Sigmoid colon (tissue), 7 donors: ENCODE data around the gene CD28. TPM values are rescaled to one million over a fixed set of nuclear protein-coding genes. Genes with fewer than 3 reads are reported as not detected.

Experiments
- DNase-seq: peaks from one replicate; pipeline ENCODE4 v3.0.0-alpha.2; 2019
- H3K27ac ChIP-seq, 4 donors: fragments of 200-600 bp; sonication (generic); one replicate each; pipeline ENCODE4 v1.5.1; 2016 to 2019; ENCODE audit warnings: mild to moderate bottlenecking in 1 of 4
- H3K27me3 ChIP-seq, 3 donors: fragments of 200-600 bp; sonication (generic); one replicate each; pipeline ENCODE4 v1.5.1; 2019; ENCODE audit warnings: mild to moderate bottlenecking in 1 of 3
- H3K36me3 ChIP-seq, 4 donors: fragments of 200-600 bp; sonication (generic); one replicate each; pipeline ENCODE4 v1.5.1; 2016 to 2019
- H3K4me1 ChIP-seq, 4 donors: fragments of 200-600 bp; sonication (generic); one replicate each; pipeline ENCODE4 v1.5.1; 2017 to 2019
- H3K4me3 ChIP-seq, 4 donors: fragments of 200-600 bp; sonication (generic); one replicate each; pipeline ENCODE4 v1.5.1; 2017 to 2019; ENCODE audit warnings: mild to moderate bottlenecking in 2 of 4, moderate library complexity in 1 of 4
- H3K9me3 ChIP-seq, 4 donors: fragments of 200-600 bp in 3 of 4; sonication (generic) in 3 of 4; one replicate each; pipeline versions ENCODE4 v1.5.1 to v1.6.1; 2013 to 2019
- CTCF ChIP-seq, 4 experiments: fragments of 450-650 bp in 3 of 4; fragments of 200-600 bp in 1 of 4; IDR thresholded peaks; one replicate each; pipeline ENCODE4 v1.5.1; 2016 to 2019; ENCODE audit warnings: antibody characterized with exemption in 4 of 4, mild to moderate bottlenecking in 3 of 4, moderate library complexity in 2 of 4
- EP300 ChIP-seq, 4 donors: sonication (generic); formaldehyde crosslinking; IDR thresholded peaks; one replicate each; pipeline ENCODE4 v1.6.1; 2017; ENCODE audit warnings: antibody characterized with exemption in 4 of 4
- POLR2A ChIP-seq, 2 donors: fragments of 450-650 bp; IDR thresholded peaks; one replicate each; pipeline ENCODE4 v1.6.1; 2016; ENCODE audit warnings: antibody characterized with exemption in 2 of 2, mild to moderate bottlenecking in 2 of 2, moderate library complexity in 2 of 2
- POLR2AphosphoS5 ChIP-seq, 4 donors: sonication (generic); formaldehyde crosslinking; IDR thresholded peaks; one replicate each; pipeline ENCODE4 v1.6.1; 2017; ENCODE audit warnings: antibody characterized with exemption in 4 of 4
- WGBS, 2 donors: extraction: QIAGEN DNeasy Blood & Tissue Kit; methylation state at CpG; one replicate each; pipeline ENCODE4 v1.1.7; 2013; 5-methylcytosine and 5-hydroxymethylcytosine counted together
- intact Hi-C: fragments of 100-400 bp; cut with DNase I; formaldehyde crosslinking; loops from one replicate; pipeline ENCODE4 v1.15.1; 2023
- polyA plus RNA-seq, 3 donors: library from polyadenylated mRNA; stranded (reverse); fragments of 200-250 nt; gene quantifications; one replicate each; pipeline ENCODE4 v1.2.3, GENCODE V29; 2013
- total RNA-seq, 4 donors: library from RNA; depleted of rRNA; stranded (reverse); fragments of >200 nt; gene quantifications; one replicate each; pipeline ENCODE4 v1.1.0, GENCODE V29; 2016
- donor health status: healthy with polysubstance abuse.
- donor health status: Bipolar disorder and iron deficiency.
- donor health status: healthy.

Gene CD28
- total and polyA plus RNA-seq, 7 donors: under 0.01 to 6.2 (median 1.1) TPM

- no peak for TF ChIP-seq POLR2A (IDR thresholded peaks at IDR 0.05)
- no peak for TF ChIP-seq POLR2AphosphoS5 (IDR thresholded peaks at IDR 0.05)
- no peak for TF ChIP-seq EP300 (IDR thresholded peaks at IDR 0.05)
- no peak for TF ChIP-seq CTCF (IDR thresholded peaks at IDR 0.05)
These were observed 34.4 kb downstream of the CD28 start for GRCh38 chr2:203740871-203741281.

GRCh38 chr2:203741566-203741965, 35.1 kb downstream of the CD28 start:
- no peak overlapping the region for H3K27ac ChIP-seq
- H3K4me1 ChIP-seq: no peaks in the 10 kb centered on the region
- intact Hi-C loops: no loop called here
- H3K27me3 ChIP-seq: no peaks in the 10 kb centered on the region
- no peaks in the 10 kb centered on the region for H3K9me3 ChIP-seq
- WGBS, 2 donors: 68 to 83% methylated on average over 1 of the region's 1 CpG
- H3K36me3 ChIP-seq: no peaks in the 10 kb centered on the region
- DNase-seq: no peak
- no peak for TF ChIP-seq EP300 (IDR thresholded peaks at IDR 0.05)
- TF ChIP-seq POLR2A (IDR thresholded peaks at IDR 0.05): no peak
- TF ChIP-seq CTCF (IDR thresholded peaks at IDR 0.05): no peak
- TF ChIP-seq POLR2AphosphoS5 (IDR thresholded peaks at IDR 0.05): no peak
- H3K4me3 ChIP-seq: no peak overlapping the region

More at GRCh38 chr2:203740871-203741281, 34.4 kb downstream of the CD28 start:
- 60 to 79% methylated on average over 2 of the region's 2 CpGs for WGBS, 2 donors
- Histone ChIP-seq H3K36me3 (no peaks in the 10 kb centered on the region), H3K9me3 (no peaks in the 10 kb centered on the region), H3K4me3 (no peak overlapping the region), H3K27ac (no peak overlapping the region), H3K4me1 (no peaks in the 10 kb centered on the region), H3K27me3 (no peaks in the 10 kb centered on the region)
- DNase-seq: no peak
- intact Hi-C loops: no loop called here

GRCh38 chr2:203743441-203743981, 37.1 kb downstream of the CD28 start:
- TF ChIP-seq POLR2AphosphoS5 (IDR thresholded peaks at IDR 0.05) (no peak), POLR2A (IDR thresholded peaks at IDR 0.05) (no peak), EP300 (IDR thresholded peaks at IDR 0.05) (no peak), CTCF (IDR thresholded peaks at IDR 0.05) (no peak)
- WGBS, 2 donors: 85% methylated on average over 2 of the region's 2 CpGs
- H3K36me3 ChIP-seq: no peaks in the 10 kb centered on the region
- no peak overlapping the region for H3K4me3 ChIP-seq
- H3K4me1 ChIP-seq: no peaks in the 10 kb centered on the region
- no peaks in the 10 kb centered on the region for H3K9me3 ChIP-seq
- no peaks in the 10 kb centered on the region for H3K27me3 ChIP-seq
- no peak for DNase-seq
- intact Hi-C loops: no loop called here
- no peak overlapping the region for H3K27ac ChIP-seq

- DNase-seq: no peak
- H3K4me1 ChIP-seq: no peaks in the 10 kb centered on the region
- no peak for TF ChIP-seq EP300 (IDR thresholded peaks at IDR 0.05)
- TF ChIP-seq CTCF (IDR thresholded peaks at IDR 0.05): no peak
- TF ChIP-seq POLR2AphosphoS5 (IDR thresholded peaks at IDR 0.05): no peak
- no peak for TF ChIP-seq POLR2A (IDR thresholded peaks at IDR 0.05)
- no peaks in the 10 kb centered on the region for H3K36me3 ChIP-seq
- no peaks in the 10 kb centered on the region for H3K27me3 ChIP-seq
- 97 to 98% methylated on average over 4 of the region's 4 CpGs for WGBS, 2 donors
- no peaks in the 10 kb centered on the region for H3K9me3 ChIP-seq
- no peak overlapping the region for H3K27ac ChIP-seq
- intact Hi-C loops: no loop called here
- no peak overlapping the region for H3K4me3 ChIP-seq
These were observed 37.7 kb downstream of the CD28 start for GRCh38 chr2:203744091-203744490.

GRCh38 chr2:203745267-203745666, 38.8 kb downstream of the CD28 start:
- WGBS, 2 donors: 97 to 100% methylated on average over 1 of the region's 1 CpG
- Histone ChIP-seq H3K9me3 (no peaks in the 10 kb centered on the region), H3K4me1 (no peaks in the 10 kb centered on the region), H3K27me3 (no peaks in the 10 kb centered on the region), H3K36me3 (no peaks in the 10 kb centered on the region), H3K4me3 (no peak overlapping the region), H3K27ac (no peak overlapping the region)
- no peak for TF ChIP-seq POLR2A (IDR thresholded peaks at IDR 0.05)
- TF ChIP-seq EP300 (IDR thresholded peaks at IDR 0.05): no peak
- TF ChIP-seq POLR2AphosphoS5 (IDR thresholded peaks at IDR 0.05): no peak
- no peak for TF ChIP-seq CTCF (IDR thresholded peaks at IDR 0.05)
- intact Hi-C loops: no loop called here
- no peak for DNase-seq
